SK-N-SH (cell line): Measurements from ENCODE around the gene UBTF.

Source experiments
- RAD21 ChIP-seq: IDR thresholded peaks from 2 replicates; pipeline ENCODE4 v1.6.1; 2012; ENCODE audit warnings: mild to moderate bottlenecking, low read length
- YY1 ChIP-seq: IDR thresholded peaks from 2 replicates; pipeline ENCODE4 v1.4.0; 2012; ENCODE audit warnings: low read depth, mild to moderate bottlenecking
- TF ChIP-seq, protein P1 (sequence below): fragments of 200-600 bp; sonication (generic); IDR thresholded peaks from 2 replicates; pipeline ENCODE4 v1.6.1; 2017; ENCODE audit warnings: antibody characterized with exemption, mild to moderate bottlenecking, moderate library complexity
- TF ChIP-seq, protein P2 (sequence below): fragments of 150-350 bp; IDR thresholded peaks from 2 replicates; pipeline ENCODE4 v1.6.1; 2016; ENCODE audit warnings: mild to moderate bottlenecking, low read depth, low read length

DNA sequence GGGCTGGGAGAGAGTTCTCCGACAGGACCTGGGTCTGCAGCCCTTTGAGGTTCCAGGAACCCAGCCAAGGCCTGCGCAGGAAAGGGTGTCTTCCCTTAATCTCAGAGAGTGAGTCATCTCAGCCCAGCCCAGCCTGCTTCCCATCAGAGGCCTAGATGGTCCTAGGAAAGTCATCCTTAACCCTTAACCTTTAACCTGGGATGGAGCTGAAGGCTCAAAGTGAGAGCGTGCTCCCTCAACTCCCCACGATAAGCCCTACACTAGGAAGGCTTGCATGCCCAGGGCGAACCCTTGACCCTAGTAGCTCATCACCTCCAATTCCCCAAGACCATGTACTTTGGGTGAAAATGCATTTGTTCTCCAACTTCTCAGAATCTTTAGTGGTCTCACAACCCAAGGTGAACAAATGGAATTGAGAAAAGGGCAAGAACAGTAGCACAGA is 15.0 kb downstream of the UBTF start:
- TF ChIP-seq, protein P1, sequence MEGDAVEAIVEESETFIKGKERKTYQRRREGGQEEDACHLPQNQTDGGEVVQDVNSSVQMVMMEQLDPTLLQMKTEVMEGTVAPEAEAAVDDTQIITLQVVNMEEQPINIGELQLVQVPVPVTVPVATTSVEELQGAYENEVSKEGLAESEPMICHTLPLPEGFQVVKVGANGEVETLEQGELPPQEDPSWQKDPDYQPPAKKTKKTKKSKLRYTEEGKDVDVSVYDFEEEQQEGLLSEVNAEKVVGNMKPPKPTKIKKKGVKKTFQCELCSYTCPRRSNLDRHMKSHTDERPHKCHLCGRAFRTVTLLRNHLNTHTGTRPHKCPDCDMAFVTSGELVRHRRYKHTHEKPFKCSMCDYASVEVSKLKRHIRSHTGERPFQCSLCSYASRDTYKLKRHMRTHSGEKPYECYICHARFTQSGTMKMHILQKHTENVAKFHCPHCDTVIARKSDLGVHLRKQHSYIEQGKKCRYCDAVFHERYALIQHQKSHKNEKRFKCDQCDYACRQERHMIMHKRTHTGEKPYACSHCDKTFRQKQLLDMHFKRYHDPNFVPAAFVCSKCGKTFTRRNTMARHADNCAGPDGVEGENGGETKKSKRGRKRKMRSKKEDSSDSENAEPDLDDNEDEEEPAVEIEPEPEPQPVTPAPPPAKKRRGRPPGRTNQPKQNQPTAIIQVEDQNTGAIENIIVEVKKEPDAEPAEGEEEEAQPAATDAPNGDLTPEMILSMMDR, result no peak
- TF ChIP-seq, protein P2, sequence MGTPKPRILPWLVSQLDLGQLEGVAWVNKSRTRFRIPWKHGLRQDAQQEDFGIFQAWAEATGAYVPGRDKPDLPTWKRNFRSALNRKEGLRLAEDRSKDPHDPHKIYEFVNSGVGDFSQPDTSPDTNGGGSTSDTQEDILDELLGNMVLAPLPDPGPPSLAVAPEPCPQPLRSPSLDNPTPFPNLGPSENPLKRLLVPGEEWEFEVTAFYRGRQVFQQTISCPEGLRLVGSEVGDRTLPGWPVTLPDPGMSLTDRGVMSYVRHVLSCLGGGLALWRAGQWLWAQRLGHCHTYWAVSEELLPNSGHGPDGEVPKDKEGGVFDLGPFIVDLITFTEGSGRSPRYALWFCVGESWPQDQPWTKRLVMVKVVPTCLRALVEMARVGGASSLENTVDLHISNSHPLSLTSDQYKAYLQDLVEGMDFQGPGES, result no peak
- no peak for TF ChIP-seq YY1
- TF ChIP-seq RAD21, result no peak
